Retinal pigment epithelial cell (primary cell): ENCODE measurements around the gene NOP14.
A peak's percentile ranks its signal among the peaks of the same experiment; 100 is the strongest.

Source experiments
- DNase-seq: peaks from one replicate; pipeline ENCODE4 v3.0.0-alpha.2; 2010; ENCODE audit warnings: low read depth
- H3K4me3 ChIP-seq: 2 replicates; pipeline ENCODE4 v1.5.1; 2011; ENCODE audit warnings: mild to moderate bottlenecking, low read length, control low read depth, moderate library complexity
- TF ChIP-seq, protein P1 (sequence below): conservative IDR thresholded peaks from 2 replicates; pipeline ENCODE4 v1.5.1; 2011; ENCODE audit warnings: low read depth, low read length, control low read depth, inconsistent platforms

The NOP14 gene

DNA sequence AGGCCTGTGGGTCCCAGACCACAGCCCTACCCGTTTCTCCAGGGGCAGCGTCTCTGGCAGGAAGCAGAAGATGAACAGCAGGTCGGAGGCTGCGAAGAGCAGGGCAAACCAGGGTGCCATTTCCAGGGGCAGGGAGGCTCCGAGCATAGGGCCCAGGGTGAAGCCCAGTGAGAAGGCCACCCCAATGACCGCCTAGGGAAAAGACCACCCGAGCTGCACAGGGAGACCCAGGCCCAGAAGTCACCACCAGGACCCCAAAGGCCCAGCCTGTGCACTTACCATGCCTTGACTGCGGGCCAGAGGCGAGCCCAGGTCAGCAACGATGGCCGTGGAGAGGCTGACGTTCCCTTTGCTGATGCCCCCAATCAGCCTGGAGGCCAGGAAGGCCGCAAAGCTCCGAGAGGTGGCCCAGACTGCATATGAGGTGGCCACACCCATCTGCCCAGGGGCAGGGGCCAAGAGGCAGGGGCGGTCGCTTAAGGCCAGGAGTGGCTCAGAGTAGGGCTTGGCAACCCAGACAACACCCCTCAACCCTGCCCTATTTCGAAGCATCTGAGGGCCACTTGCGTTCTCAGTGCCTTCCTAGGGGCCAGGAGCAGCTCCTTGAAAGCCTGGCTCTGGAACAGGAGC lies 30.8 kb downstream of the NOP14 start:
- no peak overlapping the region for H3K4me3 ChIP-seq
- TF ChIP-seq, protein P1, sequence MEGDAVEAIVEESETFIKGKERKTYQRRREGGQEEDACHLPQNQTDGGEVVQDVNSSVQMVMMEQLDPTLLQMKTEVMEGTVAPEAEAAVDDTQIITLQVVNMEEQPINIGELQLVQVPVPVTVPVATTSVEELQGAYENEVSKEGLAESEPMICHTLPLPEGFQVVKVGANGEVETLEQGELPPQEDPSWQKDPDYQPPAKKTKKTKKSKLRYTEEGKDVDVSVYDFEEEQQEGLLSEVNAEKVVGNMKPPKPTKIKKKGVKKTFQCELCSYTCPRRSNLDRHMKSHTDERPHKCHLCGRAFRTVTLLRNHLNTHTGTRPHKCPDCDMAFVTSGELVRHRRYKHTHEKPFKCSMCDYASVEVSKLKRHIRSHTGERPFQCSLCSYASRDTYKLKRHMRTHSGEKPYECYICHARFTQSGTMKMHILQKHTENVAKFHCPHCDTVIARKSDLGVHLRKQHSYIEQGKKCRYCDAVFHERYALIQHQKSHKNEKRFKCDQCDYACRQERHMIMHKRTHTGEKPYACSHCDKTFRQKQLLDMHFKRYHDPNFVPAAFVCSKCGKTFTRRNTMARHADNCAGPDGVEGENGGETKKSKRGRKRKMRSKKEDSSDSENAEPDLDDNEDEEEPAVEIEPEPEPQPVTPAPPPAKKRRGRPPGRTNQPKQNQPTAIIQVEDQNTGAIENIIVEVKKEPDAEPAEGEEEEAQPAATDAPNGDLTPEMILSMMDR: no peak
- DNase-seq: no peak

DNA sequence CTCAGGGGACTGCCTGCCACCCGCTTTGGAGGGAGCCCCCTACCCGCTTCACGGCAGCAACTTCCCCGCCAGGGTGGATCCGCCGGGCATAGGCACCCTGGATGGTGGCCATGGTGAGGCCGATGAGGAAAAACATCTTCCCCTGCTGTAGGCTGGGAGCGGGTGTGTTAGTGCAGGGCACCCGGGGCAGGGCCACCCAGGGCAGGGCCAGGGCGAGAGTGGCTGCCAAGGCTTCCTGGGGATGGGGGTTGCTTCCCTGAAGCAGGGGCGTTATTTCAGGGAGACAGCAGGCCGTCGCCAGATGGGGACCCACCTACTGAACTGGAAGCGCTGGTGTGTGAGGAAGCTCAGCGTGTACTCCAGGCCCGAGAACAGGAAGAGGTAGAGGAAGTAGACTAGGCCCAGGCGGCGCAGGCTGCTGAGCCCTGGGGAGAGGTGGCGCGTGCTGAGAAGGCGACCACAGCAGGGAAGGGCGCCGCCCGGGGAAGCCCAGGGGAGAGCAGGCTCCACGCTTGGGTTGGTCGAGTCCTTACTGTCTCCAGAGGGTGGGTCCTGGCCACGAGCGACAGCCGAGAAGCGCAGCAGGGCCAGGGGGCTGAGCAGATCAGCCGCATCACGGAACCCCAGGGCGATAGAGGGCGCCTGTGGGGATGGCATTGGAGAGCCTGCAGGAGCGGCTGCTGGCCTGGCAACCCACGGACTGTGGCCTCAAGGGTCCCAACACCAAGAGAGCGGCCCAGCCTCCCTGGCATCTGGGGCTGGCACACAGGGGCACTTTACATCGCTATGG lies 31.5 kb downstream of the NOP14 start:
- no peak overlapping the region for H3K4me3 ChIP-seq
- TF ChIP-seq, protein P1: no peak
- DNase-seq: no peak

DNA sequence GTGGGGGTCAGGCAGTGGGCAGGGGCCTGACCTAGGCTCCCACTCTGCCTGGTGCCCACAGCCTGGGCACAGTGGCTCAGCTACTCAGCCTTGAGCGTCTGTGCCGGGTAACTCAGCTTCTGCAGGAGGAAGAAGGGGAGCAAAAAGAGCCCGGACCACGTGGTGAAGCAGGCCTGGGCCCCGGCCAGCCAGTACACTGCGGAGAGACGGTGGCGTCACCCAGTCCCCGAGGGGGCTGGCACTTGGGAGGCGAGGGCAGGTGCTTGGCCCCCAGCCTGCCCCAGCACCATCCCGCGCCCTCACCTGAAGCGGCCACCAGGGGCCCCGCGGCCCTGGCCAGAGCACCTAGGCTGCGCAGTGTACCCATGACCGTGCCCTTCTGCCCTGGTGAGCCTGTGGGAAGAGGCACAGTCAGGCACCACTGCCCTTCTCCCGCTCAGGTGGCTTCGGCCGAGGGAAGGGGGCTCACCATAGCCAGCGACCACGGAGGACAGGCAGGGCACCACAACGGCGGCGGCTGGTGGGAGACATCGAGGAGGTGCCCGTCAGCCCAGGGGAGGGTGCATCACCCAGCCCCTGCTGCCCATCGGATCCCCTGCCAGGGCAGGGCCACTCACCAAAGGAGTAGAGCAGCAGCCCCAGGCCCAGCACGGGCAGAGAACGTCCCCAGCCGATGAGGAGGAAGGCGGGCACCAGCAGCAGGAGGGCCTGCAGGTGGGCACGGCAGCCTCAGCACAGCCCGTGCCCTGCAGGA lies 32.3 kb downstream of the NOP14 start:
- TF ChIP-seq, protein P1: peak; percentile 13
- DNase-seq: no peak
- H3K4me3 ChIP-seq: no peak overlapping the region

DNA sequence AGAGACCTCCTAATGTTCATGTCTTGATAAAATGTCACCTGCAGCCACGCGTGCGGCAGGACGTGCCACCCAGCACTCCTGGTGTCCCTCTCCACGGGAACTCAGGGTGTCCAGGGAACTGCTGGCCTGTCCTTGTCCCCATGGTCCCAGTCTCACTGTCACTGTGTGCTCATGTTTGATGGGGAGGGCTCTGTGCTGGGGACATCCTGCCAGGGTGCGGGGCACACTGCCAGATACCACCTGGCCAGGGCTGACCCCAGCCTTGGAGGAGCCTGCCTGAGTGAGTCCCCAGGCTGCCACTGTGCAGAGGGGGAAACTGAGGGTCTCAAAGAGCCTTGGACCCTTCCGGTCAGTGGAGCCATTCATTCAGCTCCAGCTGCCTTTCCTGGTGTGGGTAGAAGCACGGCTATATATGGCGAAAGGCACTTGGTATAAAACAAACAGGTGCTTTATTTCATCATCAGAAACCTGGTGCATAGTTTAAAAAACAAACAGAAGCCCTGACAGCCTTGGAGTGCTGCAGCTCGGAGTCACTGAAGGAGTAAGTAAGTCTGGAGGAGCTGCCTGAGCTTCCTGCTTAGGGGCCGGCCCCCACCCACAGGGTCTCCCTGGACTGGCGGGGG lies 33.0 kb downstream of the NOP14 start:
- DNase-seq: no peak
- no peak overlapping the region for H3K4me3 ChIP-seq
- TF ChIP-seq, protein P1: no peak

DNA sequence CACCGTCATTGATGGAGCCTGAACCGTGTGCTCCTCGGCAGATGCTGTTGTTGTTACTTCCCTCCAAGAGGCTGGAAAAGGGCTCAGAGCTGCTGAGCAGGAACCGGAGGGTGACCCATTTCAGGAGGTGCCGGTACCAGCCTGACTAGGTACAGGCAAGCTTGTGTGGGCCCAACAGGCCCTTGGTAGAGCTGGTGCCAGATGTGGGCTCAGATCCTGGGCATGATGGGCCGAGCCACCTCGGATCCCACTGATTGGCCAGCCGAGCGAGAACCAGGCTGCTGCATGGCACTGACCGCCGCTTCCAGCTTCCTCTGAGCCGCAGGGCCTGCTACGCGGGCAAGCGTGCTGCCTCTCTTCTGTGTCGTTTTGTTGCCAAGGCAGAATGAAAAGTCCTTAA lies 33.7 kb downstream of the NOP14 start:
- no peak for DNase-seq
- H3K4me3 ChIP-seq: no peak overlapping the region
- TF ChIP-seq, protein P1: no peak

DNA sequence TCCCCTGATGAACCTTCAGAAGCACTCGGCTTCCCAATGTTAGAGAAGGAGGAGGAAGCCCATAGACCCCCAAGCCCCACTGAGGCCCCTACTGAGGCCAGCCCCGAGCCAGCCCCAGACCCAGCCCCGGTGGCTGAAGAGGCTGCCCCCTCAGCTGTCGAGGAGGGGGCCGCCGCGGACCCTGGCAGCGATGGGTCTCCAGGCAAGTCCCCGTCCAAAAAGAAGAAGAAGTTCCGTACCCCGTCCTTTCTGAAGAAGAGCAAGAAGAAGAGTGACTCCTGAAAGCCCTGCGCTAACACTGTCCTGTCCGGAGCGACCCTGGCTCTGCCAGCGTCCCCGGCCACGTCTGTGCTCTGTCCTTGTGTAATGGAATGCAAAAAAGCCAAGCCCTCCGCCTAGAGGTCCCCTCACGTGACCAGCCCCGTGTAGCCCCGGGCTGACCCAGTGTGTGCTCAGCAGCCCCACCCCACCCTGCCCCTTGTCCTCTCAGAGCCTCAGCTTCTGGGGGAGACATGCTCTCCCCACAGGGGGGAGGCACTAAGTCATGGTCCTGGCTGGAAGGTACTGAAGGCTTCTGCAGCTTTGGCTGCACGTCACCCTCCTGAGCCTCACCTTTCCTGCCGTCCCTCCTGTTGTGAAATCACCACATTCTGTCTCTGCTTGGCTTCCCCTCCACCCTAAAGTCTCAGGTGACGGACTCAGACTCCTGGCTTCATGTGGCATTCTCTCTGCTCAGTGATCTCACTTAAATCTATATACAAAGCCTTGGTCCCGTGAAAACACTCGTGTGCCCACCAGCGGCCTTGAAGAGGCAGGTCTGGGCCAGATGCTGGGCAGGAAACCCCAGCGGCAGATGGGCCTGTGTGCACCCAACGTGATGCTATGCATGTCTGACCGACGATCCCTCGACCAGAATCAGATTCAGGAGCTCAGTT lies 34.7 kb downstream of the NOP14 start:
- DNase-seq: no peak
- no peak overlapping the region for H3K4me3 ChIP-seq
- TF ChIP-seq, protein P1: no peak
